Right lobe of liver (tissue), 6 donors: Measurements from ENCODE around the gene MIDN. TPM values are rescaled to one million over a fixed set of nuclear protein-coding genes. Genes with fewer than 3 reads are reported as not detected.
"Not testable (repeated sequence)": the region's sequence is repeated elsewhere in the genome, so short reads cannot be mapped to it uniquely, and the experiment has no call there.

ENCODE experiments used
- ATAC-seq, 4 donors: fragments of 200-7000 bp; cut with Tn5 transposase; one replicate each; pipeline ENCODE4 v1.9.1; 2020; ENCODE audit warnings: mild to moderate bottlenecking in 4 of 4, moderate library complexity in 4 of 4
- DNase-seq, 3 donors: peaks; one replicate each; pipeline ENCODE4 v3.0.0-alpha.2; 2020
- H3K27ac ChIP-seq, 3 donors: fragments of 200-600 bp; one replicate each; pipeline ENCODE4 v1.8.0; 2022
- H3K27me3 ChIP-seq, 2 donors: fragments of 200-600 bp; one replicate each; pipeline ENCODE4 v1.8.0; 2022
- H3K36me3 ChIP-seq, 4 donors: fragments of 200-600 bp; sonication (generic) in 1 of 4; one replicate each; pipeline versions ENCODE4 v1.5.1 to v1.8.0; 2017 to 2022; ENCODE audit warnings: control low read depth in 1 of 4
- H3K4me1 ChIP-seq, 4 donors: fragments of 200-600 bp; sonication (generic) in 1 of 4; one replicate each; pipeline versions ENCODE4 v1.5.1 to v1.8.0; 2017 to 2022; ENCODE audit warnings: control low read depth in 1 of 4
- H3K4me3 ChIP-seq, 3 donors: fragments of 200-600 bp; one replicate each; pipeline ENCODE4 v1.8.0; 2022
- H3K9me3 ChIP-seq, 4 donors: fragments of 200-600 bp; sonication (generic) in 1 of 4; one replicate each; pipeline versions ENCODE4 v1.5.1 to v1.8.0; 2017 to 2022; ENCODE audit warnings: control low read depth in 1 of 4
- CTCF ChIP-seq, 4 donors: fragments of 200-600 bp in 3 of 4; fragments of 450-650 bp in 1 of 4; IDR thresholded peaks; one replicate each; pipeline versions ENCODE4 v1.5.1 to v1.8.0; 2016 to 2022; ENCODE audit warnings: antibody characterized with exemption in 4 of 4, mild to moderate bottlenecking in 2 of 4
- POLR2A ChIP-seq: fragments of 450-650 bp; IDR thresholded peaks from one replicate; pipeline ENCODE4 v1.6.1; 2017; ENCODE audit warnings: antibody characterized with exemption, mild to moderate bottlenecking
- WGBS: methylation state at CpG from one replicate; pipeline ENCODE4 v1.1.6; 2018; ENCODE audit warnings: low coverage, low lambda C conversion rate; ENCODE audit not compliant: insufficient coverage; ENCODE audit errors: missing lambda C conversion rate; 5-methylcytosine and 5-hydroxymethylcytosine counted together
- intact Hi-C, 2 donors: fragments of 100-400 bp; cut with DNase I; formaldehyde crosslinking; loops; one replicate each; pipeline versions ENCODE4 v1.11.2 to v1.14.1; 2022
- total RNA-seq, 6 experiments: library from RNA; depleted of rRNA in 2 of 6; stranded (reverse); fragments of >200 nt in 2 of 6; fragmentation: NEBNext Ultra II Directional in 3 of 6; extraction: Animal tissue kit (Norgen Biotek cat#: 25700) in 3 of 6; gene quantifications; one replicate each; pipeline versions ENCODE4 v1.1.0 to v1.2.4, GENCODE V29; 2016 to 2023
- donor health status: DM: no; HTN: yes; CAD: no.
- donor health status: DM: no; HTN: no; CAD: no.
- donor health status: DM: no; HTN: no; CAD: no.
- donor health status: DM: no; HTN: yes; CAD: no.
- donor health status: DM: no; HTN: yes; CAD: no.

The MIDN gene
- total RNA-seq, 6 experiments from 2014 or later: 22.3 to 55.1 (median 29.3) TPM

GRCh38 chr19:1300744-1301490, 52.5 kb downstream of the MIDN start:
- no peak overlapping the region for H3K27ac ChIP-seq
- ATAC-seq (no peak), DNase-seq (no peak)
- H3K27me3 ChIP-seq: no peaks in the 10 kb centered on the region
- TF ChIP-seq POLR2A: no peak
- no peak for TF ChIP-seq CTCF (IDR thresholded peaks at IDR 0.05)
- H3K36me3 ChIP-seq: no peaks in the 10 kb centered on the region
- H3K4me1 ChIP-seq: peaks cover 0 to 16% (median 5%) of the 10 kb centered on the region in 4 donors
- H3K9me3 ChIP-seq: no peaks in the 10 kb centered on the region
- H3K4me3 ChIP-seq: no peak overlapping the region
- 83% methylated on average over 33 of the region's 35 CpGs for WGBS
- intact Hi-C loops: no loop called here

DNA sequence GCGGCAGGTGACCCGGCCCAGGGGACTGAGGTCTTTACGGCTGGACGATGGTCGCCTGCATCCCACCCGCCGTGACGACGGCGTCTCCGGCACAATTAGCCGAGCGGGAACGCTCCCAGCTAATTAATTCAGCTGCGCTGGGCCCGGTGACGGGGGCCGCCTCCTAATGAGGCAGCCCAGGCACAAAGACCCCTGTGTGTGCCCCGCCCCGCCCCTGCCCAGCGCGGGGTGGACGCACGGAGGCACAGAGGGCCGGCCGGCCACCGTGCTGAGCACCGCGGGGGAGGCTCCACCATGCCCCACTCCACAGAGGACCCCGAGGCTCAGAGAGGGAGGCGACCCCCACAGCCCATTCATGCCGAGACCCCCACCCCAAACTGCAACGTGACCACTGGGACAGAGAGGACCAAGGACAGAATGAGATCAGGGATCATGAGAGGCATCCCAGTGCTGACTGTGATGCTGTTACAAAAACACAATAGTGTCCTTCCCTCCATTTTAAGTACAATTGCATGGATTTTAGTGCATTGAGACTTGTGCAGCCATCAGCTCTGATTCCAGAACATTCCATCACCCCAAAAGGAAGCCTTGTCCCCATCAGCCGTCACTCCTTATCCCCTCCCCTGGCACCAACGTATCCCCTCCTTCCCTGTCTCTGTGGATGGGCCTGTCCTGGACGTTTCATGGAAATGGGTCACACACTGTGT, 54.3 kb downstream of the MIDN start:
- TF ChIP-seq CTCF (IDR thresholded peaks at IDR 0.05) (no peak), POLR2A (no peak)
- Histone ChIP-seq H3K9me3 (no peaks in the 10 kb centered on the region), H3K27ac (no peak overlapping the region), H3K27me3 (no peaks in the 10 kb centered on the region), H3K36me3 (no peaks in the 10 kb centered on the region), H3K4me3 (no peak overlapping the region), H3K4me1 (peaks cover 0 to 16% (median 5%) of the 10 kb centered on the region in 4 donors)
- DNase-seq (no peak), ATAC-seq (no peak)
- intact Hi-C loops: no loop called here
- 28% methylated on average over 3 of the region's 36 CpGs for WGBS

GRCh38 chr19:1304197-1304924, 56.0 kb downstream of the MIDN start:
- intact Hi-C loops: no loop called here
- H3K27ac ChIP-seq: peak overlapping the region in 2 of 3 donors; percentile 49 to 59
- H3K4me3 ChIP-seq: no peak overlapping the region
- no peaks in the 10 kb centered on the region for H3K9me3 ChIP-seq
- no peak for TF ChIP-seq CTCF (IDR thresholded peaks at IDR 0.05)
- no peak for TF ChIP-seq POLR2A
- H3K4me1 ChIP-seq: peaks cover 0 to 16% (median 5%) of the 10 kb centered on the region in 4 donors
- peak; percentile 98 to 99 (median 99) for ATAC-seq
- no peaks in the 10 kb centered on the region for H3K27me3 ChIP-seq
- no peaks in the 10 kb centered on the region for H3K36me3 ChIP-seq
- peak; percentile 80 to 93 (median 90) for DNase-seq
- WGBS: 36% methylated on average over 10 of the region's 28 CpGs

- H3K27me3 ChIP-seq, H3K9me3 ChIP-seq, intact Hi-C loops, ATAC-seq, H3K27ac ChIP-seq, DNase-seq, H3K36me3 ChIP-seq, H3K4me3 ChIP-seq: not testable (repeated sequence)
- H3K4me1 ChIP-seq: peaks cover 0 to 16% (median 5%) of the 10 kb centered on the region in 4 donors
- WGBS: 78% methylated on average over 9 of the region's 9 CpGs
Observed at GRCh38 chr19:1305354-1305753, 57.0 kb downstream of the MIDN start.
